ENCODE data around the gene HOXD3. TPM values are rescaled to one million over a fixed set of nuclear protein-coding genes. Genes with fewer than 3 reads are reported as not detected.

Gene HOXD3
- total RNA-seq, 1 donor from 2014 or later = 5.6 TPM

DNA sequence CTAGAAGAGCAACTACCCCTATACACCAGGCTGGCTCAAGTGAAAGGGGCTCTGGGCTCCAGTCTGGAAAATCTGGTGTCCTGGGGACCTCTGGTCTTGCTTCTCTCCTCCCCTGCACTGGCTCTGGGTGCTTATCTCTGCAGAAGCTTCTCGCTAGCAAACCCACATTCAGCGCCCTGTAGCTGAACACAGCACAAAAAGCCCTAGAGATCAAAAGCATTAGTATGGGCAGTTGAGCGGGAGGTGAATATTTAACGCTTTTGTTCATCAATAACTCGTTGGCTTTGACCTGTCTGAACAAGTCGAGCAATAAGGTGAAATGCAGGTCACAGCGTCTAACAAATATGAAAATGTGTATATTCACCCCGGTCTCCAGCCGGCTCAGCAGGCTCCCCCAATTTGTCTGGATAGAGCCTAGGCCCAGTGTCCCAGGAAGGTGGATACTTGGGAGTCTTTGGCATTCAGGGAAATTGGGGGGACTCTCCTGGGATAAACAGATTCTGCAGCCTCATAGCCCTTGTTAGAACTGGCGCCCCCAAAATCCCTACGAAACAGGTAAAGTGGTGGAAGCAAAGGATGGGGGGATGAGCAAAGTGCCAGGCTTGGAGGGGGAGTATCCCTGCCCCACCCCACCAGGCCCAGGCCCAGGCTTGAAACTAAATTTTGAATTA lies 8.2 kb upstream of the HOXD3 start:
- no peak for DNase-seq (ENCODE audit: low read depth in 2 of 2)

GRCh38 chr2:176149481-176149938 lies 7.6 kb upstream of the HOXD3 start:
- no peak for DNase-seq (ENCODE audit: low read depth in 2 of 2)

- DNase-seq (ENCODE audit: low read depth in 2 of 2) = no peak
Measured at GRCh38 chr2:176149939-176150583, 7.0 kb upstream of the HOXD3 start.

DNA sequence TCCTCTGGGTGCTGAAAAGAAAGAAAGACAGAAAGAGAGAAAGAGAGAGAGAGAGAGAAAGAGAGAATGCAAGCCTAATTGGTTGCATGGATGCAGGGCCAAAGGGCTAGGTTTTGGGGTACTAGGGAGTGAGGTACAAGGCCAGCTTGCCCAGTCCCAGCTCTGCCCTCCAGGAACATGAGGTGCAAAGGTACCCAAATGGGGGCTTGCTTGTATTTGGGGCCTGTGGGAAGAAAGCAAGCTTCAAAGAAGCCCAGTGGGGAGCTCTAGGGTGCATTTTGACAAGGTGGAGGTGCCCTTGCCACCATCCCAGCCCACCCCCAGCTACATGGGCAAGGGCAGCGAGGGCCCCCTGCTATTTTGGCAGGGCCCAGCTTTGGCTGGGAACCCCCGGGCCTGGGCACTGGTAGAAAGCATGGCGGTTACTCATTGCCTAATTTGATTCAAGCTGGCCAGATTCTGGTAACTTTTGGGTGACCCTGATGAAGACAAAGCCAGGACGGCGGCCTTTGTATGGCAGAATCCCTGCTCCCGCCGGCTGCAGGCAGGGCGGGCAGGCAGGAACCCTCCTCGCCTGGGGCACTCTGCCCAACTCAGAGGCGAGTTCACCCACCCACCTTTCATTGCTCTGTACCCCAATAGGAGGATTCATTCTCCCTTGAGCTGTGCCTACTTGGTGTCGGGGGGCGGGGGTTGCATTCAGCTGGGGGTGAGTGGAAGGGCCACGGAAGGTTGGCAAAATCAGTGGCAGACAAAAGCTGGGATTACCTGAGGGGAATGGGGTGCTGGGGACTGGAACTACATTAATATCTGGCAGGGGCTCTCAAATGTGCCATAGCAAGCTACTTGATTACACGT lies 6.3 kb upstream of the HOXD3 start:
- DNase-seq (ENCODE audit: low read depth in 2 of 2) = no peak

DNA sequence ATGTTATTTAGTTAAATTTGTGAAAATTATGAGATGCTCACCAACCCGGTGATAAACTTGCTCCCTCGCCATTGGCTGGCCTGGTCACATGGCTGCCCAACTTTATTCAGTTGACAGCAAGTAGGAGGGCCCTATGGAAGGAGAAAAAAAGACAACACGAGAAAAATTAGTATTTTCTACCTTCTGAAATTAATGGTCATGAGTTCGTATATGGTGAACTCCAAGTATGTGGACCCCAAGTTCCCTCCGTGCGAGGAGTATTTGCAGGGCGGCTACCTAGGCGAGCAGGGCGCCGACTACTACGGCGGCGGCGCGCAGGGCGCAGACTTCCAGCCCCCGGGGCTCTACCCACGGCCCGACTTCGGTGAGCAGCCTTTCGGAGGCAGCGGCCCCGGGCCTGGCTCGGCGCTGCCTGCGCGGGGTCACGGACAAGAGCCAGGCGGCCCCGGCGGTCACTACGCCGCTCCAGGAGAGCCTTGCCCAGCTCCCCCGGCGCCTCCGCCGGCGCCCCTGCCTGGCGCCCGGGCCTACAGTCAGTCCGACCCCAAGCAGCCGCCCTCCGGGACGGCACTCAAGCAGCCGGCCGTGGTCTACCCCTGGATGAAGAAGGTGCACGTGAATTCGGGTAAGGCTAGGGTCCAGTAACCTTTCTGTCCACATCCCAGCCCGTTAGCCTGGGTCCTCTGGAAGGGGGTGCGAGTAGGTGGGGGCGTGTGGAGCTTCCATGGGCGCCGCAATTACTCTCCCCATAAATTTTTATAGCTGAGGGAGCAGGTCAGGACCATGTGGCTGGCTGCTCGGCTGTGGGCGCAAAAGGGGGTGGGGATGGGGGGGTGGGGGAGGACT lies 5.4 kb upstream of the HOXD3 start, which contains the start of gene HOXD4:
Gene HOXD4, plus strand, starts transcription at position 109 of the 846 bp plus-strand sequence. Its CDS starts 84 bp downstream, at position 193.
- no peak for DNase-seq (ENCODE audit: low read depth in 2 of 2)

DNA sequence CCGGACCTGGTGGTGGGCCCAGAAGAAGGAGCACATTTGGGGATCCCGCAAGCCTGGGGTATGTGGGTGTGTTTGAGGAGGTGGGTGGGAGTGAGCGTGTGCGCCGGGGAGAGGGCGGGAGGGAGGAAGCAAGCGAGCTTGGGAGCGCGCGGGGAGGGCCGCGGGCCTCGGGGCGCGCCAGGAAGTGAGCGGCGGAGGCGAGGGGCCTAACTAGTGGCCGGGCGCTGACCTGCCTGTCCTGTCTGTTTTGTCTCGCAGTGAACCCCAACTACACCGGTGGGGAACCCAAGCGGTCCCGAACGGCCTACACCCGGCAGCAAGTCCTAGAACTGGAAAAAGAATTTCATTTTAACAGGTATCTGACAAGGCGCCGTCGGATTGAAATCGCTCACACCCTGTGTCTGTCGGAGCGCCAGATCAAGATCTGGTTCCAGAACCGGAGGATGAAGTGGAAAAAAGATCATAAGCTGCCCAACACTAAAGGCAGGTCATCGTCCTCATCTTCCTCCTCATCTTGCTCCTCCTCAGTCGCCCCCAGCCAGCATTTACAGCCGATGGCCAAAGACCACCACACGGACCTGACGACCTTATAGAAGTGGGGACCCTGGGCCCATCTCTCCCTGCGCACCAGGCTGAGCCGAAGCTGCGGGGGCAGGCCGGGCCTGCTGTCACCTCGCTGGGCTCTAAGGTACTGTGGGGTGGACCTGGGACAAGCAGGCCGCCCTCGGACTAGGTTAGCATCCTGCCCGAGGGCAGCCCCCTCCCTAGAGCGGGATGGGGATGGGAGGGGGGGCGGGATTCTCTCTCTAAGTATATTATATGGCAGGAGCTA lies 4.5 kb upstream of the HOXD3 start:
- DNase-seq (ENCODE audit: low read depth in 2 of 2) = no peak

GRCh38 chr2:176154576-176155252 lies 2.4 kb upstream of the HOXD3 start:
- no peak for DNase-seq (ENCODE audit: low read depth in 2 of 2)

DNA sequence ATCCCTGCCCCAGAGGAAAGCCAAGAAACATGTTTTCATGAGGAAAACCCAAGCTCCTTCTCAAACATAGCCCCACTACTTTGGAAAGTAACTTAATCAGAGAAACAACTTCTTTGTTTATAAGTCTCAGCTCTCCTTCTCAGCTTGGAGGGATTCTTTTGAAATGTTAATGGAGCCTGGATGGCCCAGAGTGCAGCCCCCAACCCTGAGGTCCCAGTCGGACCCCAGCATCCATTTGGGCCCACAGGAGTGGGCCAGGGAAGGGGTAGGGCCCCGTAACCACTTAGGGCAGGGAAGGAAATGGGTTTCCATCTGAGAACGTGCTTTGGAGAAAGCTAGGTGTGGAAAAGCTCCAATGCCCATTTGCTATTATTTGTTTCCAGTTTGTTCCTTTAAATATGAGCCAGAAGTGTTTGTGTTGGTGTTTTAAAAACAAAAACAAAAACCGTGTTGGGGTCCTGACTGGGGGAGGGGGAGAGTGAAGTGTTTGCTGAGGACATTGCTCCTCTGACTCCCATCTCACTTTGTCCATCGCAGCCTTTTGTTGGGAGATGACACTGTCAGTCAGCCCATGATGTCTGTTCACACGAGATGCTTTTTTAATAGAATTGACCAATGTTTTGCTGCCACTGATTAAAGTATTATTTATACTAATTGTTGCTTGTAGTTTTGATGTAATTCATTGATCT lies 1.6 kb upstream of the HOXD3 start:
- no peak for DNase-seq (ENCODE audit: low read depth in 2 of 2)

DNA sequence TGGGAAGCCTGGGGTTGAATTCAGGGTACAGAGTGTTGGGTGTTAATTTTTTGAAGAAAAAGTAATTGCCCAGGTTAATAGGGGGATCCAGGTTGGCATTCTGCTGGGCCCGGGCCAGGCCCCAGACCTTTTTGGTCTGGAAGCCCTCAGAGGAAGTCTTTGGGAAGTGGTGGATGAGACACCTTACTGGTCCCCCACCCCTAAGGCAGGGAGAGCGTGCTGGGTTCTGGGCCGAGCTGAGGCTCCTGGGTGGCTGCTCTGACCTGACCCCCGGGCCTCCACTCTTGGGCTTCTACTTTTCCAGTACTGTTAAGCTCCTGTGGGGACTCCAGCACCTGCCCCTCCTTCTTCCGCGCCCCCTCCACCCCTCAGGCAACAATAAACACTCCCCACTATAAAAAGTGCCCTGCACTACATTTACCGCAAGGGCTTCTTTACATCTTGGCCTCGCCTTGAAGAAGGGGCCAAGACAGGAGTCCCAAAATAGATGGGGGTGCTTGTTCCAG lies 753 bp upstream of the HOXD3 start:
- DNase-seq (ENCODE audit: low read depth in 2 of 2) = no peak

DNA sequence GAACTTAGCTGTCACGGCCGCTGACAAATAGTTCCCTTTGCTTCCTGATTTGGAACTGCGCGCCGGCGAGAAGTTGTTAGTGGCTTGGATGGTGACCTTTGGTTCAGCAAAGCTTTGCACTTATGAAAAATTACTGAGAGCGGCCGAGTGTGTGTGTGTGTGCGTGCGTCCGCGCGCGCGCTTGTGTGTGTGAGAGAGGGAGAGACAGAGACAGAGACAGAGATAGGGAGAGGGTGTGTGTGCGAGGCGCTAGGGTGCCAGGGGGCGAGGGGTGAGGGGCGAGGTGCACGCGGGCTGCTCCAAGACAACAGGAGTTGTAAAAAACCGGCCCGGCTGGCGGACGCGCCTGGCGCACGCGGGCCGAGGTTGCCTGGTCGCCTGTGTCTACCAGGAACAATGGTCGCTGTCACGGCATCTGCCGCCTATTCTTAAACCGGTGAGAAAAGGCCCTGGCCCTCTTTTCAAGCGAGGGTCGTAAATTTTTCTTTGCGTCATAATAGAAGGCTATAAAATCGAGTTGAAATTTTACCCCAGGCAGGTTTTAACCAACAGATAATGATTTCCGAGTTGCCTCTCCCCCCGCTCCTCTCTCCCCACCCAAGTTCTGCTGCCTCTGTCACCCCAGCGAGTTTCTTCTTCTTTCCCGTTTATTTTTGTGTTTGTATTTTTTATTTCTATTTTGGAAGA lies 535 bp downstream of the HOXD3 start:
- DNase-seq (ENCODE audit: low read depth in 2 of 2) = no peak

GRCh38 chr2:176158186-176158591 lies 1.1 kb downstream of the HOXD3 start:
- DNase-seq (ENCODE audit: low read depth in 2 of 2) = no peak

- DNase-seq (ENCODE audit: low read depth in 2 of 2) = no peak
Measured at GRCh38 chr2:176158855-176159662, 2.0 kb downstream of the HOXD3 start.

DNA sequence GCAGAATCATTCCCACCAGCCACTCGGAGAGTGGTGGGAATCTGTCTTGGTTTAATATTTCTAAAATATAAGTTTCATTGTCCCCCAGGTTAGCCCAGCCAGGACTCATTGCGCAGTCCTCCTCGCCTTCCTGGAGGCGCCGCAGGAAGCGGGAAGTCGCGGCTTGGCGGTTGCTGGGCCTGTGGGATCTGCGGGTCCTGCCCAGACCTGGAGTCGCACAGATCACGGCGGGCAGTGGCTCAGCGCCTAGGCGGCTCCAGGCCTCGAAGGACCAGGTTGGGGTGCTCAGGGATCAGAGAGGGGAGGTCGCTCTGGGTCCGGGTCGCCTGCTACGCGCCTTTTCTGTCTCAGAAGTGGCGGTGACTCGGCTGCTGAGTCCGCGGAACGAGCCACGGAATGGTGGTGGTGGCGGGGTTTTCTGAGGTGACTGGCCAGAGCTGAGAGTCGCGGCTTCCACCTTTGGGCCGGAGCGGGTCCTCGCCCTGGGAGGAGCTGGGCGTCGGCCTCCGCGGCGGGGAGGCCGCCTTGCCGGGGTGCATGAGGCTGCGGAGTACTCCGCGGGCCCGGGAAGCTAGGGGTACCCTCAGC lies 2.6 kb downstream of the HOXD3 start:
- DNase-seq (ENCODE audit: low read depth in 2 of 2) = no peak

DNA sequence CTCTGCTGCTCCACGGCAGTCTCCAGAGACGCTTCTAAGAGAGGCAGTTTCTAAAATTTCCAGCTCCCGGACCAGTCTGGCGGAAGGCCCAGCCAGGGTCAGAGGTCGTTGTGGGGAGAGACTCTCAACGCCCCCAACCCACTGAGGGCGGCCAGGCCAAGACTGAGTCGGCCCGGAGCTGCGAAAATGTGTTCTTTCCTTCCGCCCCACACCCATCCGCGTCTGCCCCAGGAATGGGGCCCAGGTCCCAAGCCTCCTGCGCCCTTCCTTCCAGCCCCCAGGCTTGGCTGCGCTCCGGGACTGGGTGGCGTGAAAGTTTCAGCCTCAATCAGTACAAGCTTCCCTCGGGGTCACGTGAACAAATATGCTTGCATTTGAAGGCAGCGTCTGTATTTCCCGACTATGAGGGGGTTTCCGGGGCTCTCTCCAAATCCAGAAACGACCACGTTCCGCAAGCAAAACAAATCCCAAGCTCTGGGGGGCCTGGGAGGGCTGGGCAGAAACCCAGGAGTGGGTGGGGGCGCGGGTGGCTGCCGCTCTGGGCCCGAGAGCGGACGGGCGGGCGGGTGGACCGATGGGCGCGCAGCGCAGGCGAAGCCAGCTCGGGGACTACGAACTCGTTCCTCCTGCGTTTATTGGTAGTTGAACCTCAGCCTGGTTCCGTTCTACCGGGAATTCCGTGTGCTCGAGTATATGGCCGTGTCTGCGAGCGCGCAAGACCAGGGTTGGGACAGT lies 3.3 kb downstream of the HOXD3 start:
- no peak for DNase-seq (ENCODE audit: low read depth in 2 of 2)

GRCh38 chr2:176160986-176161824 lies 4.1 kb downstream of the HOXD3 start:
- no peak for DNase-seq (ENCODE audit: low read depth in 2 of 2)
